Islet precursor cell (in vitro differentiated cells): ENCODE data around the gene THNSL1.

Experiments used
- DNase-seq: peaks from one replicate; pipeline ENCODE4 v3.0.0-alpha.2; 2018

Gene THNSL1

DNA sequence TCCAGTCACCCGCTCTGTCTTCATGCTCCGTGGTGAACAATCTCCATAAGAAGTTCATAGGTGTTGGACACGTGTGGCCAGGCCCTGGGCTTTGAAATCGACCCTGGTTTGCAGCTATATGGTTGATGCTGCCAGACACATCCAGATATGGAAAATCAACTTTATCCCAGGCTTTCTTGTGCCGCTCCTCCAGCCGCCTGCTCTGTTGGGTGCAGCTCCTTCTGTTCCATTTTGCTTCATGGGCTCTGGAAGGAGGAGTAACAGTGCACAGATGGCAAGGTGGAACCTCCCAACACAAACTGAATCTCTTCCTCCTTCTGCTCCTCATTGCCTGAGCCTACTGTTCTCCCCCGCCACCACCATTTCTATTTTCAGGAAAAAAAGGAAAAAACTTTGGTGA lies 44.7 kb downstream of the THNSL1 start:
- no peak for DNase-seq

DNA sequence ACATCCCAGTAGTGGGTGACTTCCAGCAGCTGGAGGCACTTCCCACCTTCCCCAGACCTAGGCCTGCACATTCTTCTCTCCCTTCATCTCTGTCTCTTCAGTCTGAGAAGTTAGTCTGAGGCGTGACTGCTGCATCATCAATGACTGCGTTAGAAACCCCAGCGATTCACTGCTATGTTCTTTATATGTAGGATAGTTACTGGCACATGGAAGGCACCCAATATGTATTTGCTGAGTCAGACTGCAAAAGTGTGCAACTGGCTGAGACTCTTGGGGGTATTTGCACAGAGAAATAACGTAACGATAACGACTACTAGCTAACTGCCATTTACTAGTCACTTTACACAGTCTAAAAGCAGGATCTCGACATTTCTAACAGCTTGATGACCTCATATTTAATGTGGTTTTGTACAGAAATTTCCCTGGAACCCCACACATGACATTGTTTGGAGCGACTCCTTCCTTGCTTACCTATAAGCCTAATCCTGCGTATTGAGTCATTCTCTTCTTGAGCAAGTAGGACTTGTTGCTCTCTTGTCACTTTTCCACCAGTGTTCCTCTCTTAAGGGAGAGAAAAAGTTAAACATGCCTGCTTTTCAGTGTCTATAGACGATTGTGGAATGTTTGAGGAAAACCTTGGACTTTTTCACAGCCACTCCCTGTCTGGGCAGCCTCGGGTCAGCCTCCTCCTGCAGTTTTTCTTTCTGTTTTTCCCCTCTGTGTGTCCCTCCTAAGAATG lies 45.5 kb downstream of the THNSL1 start:
- peak; percentile 62 for DNase-seq

- DNase-seq: no peak
Measured at GRCh38 chr10:25063157-25063556, 46.7 kb downstream of the THNSL1 start.

GRCh38 chr10:25063644-25064043 lies 47.2 kb downstream of the THNSL1 start:
- DNase-seq: no peak

GRCh38 chr10:25064401-25064800 lies 48.0 kb downstream of the THNSL1 start:
- no peak for DNase-seq

DNA sequence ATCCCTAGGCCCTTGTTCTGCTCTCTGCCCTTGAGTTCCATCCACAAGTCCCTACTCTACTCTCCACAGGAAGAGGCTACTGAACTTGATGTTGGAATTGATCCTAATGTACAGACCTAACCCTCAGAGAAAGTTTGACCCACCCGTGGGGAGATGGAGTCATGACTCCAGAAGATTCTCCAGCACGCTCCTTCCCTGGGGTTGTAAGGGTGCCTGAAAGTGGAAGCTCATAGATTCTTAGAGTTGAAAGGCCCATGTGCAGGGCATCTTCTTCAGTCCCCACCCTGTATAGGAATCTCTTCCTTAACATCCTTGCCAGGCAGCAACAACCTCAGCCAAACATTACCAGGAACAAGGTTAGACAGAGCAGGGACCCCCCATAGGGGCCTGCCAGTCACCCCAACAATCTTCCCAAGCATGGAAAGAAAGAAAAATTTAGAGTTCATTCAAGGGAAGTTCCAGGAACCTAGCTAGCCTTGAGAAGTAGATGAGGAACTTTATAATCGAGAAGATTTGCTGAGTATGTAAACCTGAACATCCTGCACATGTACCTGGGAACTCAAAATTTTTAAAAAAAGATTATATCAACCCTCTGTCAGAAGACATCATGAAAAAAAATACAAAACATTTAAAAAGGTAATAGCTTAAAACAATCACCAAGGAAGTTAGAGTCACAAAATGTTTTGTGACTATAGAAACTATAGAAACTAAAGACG lies 49.5 kb downstream of the THNSL1 start:
- DNase-seq: no peak

GRCh38 chr10:25068152-25069058 lies 52.0 kb downstream of the THNSL1 start:
- DNase-seq: peak; percentile 85

DNA sequence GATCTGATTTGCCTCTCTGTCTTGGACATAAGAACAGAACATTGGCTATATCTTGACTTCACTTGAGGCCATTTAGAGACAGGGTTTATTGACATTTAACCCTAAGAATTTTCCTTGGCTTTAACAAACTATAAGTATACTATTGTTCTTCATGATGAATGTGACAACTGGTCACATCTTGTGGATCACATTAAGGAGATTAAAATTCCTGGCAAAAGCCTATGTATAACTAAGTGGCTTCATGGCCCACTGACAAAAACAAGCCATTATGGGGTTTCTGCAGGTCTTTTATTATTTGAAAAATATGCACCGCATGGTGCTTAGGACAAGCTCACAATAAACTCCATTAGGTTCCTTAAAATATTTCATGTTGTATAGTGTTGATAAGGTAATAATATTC lies 54.8 kb downstream of the THNSL1 start:
- DNase-seq: no peak

GRCh38 chr10:25072786-25073185 lies 56.4 kb downstream of the THNSL1 start:
- DNase-seq: no peak

- DNase-seq: no peak
Measured at GRCh38 chr10:25075825-25076224, 59.4 kb downstream of the THNSL1 start.
